ENCODE measurements around the gene LMNA. TPM values are rescaled to one million over a fixed set of nuclear protein-coding genes. Genes with fewer than 3 reads are reported as not detected.
A peak's percentile ranks its signal among the peaks of the same experiment; 100 is the strongest.
"Not testable (repeated sequence)": the region's sequence is repeated elsewhere in the genome, so short reads cannot be mapped to it uniquely, and the experiment has no call there.

The LMNA gene
- polyA plus RNA-seq, 1 donor = 138 TPM

DNA sequence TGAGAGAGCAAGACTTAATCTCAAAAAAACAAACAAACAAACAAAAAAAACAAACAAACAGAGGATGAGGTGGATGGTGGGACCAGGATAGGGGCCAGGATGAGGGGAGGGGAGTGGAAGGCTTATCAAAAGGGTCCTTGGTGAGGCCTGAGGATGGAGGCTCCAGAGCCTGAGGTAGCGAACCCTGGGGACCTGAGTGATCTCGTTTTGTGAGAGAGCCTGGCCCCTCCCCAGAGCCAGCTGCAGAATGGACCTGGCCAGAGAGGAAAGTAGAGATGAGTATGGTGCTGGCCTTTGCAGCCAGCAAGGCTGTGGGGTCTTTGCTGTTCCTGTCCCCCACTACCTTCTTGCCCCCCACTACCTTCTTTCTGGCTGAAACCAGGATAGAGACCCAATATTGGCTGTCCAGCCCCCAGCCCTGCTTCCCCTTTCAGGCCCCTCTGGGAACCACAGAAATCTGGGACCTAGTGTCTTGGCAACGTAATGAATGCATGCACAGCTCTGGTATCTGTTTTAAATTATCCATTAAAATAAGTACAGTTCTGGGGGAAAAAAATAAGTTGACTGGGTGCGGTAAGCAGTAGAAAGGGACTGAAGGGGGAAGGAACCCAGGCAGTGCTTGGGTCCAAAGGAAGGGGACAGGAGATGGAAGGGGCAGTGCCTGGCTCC, 1.1 kb upstream of the LMNA start:
- DNase-seq = no peak
- H3K4me1 ChIP-seq (ENCODE audit: control insufficient read depth, insufficient read depth, low read length) = peaks cover 33% of the 10 kb centered on the region

DNA sequence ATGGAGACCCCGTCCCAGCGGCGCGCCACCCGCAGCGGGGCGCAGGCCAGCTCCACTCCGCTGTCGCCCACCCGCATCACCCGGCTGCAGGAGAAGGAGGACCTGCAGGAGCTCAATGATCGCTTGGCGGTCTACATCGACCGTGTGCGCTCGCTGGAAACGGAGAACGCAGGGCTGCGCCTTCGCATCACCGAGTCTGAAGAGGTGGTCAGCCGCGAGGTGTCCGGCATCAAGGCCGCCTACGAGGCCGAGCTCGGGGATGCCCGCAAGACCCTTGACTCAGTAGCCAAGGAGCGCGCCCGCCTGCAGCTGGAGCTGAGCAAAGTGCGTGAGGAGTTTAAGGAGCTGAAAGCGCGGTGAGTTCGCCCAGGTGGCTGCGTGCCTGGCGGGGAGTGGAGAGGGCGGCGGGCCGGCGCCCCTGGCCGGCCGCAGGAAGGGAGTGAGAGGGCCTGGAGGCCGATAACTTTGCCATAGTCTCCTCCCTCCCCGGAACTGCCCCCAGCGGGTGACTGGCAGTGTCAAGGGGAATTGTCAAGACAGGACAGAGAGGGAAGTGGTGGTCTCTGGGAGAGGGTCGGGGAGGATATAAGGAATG, 505 bp downstream of the LMNA start:
- no peaks in the 10 kb centered on the region for H3K9me3 ChIP-seq (ENCODE audit: control insufficient read depth, low read depth, low read length)
- H3K27me3 ChIP-seq (ENCODE audit: control insufficient read depth, insufficient read depth, low read length) = no peaks in the 10 kb centered on the region
- no CpG with 5 or more reads among the region's 49 CpGs for WGBS (ENCODE audit: insufficient coverage, low lambda C conversion rate)
- H3K36me3 ChIP-seq (ENCODE audit: control insufficient read depth, insufficient read depth, low read length) = peaks cover under 1% of the 10 kb centered on the region
- peak overlapping the region; percentile 68 for H3K27ac ChIP-seq (ENCODE audit: low read length)
- peak in 1 of 2 donors; percentile 51 for DNase-seq
- H3K4me3 ChIP-seq (ENCODE audit: low read length) = peak overlapping the region; percentile 99
- peaks cover 47% of the 10 kb centered on the region for H3K4me1 ChIP-seq (ENCODE audit: control insufficient read depth, insufficient read depth, low read length)

More for the DNA sequence above, 1.1 kb upstream of the LMNA start:
- Histone ChIP-seq H3K36me3 (ENCODE audit: control insufficient read depth, insufficient read depth, low read length) (no peaks in the 10 kb centered on the region), H3K4me3 (ENCODE audit: low read length) (no peak overlapping the region), H3K9me3 (ENCODE audit: control insufficient read depth, low read depth, low read length) (no peaks in the 10 kb centered on the region), H3K27ac (ENCODE audit: low read length) (peak overlapping the region; percentile 68), H3K27me3 (ENCODE audit: control insufficient read depth, insufficient read depth, low read length) (no peaks in the 10 kb centered on the region)
- no CpG with 5 or more reads among the region's 4 CpGs for WGBS (ENCODE audit: insufficient coverage, low lambda C conversion rate)

DNA sequence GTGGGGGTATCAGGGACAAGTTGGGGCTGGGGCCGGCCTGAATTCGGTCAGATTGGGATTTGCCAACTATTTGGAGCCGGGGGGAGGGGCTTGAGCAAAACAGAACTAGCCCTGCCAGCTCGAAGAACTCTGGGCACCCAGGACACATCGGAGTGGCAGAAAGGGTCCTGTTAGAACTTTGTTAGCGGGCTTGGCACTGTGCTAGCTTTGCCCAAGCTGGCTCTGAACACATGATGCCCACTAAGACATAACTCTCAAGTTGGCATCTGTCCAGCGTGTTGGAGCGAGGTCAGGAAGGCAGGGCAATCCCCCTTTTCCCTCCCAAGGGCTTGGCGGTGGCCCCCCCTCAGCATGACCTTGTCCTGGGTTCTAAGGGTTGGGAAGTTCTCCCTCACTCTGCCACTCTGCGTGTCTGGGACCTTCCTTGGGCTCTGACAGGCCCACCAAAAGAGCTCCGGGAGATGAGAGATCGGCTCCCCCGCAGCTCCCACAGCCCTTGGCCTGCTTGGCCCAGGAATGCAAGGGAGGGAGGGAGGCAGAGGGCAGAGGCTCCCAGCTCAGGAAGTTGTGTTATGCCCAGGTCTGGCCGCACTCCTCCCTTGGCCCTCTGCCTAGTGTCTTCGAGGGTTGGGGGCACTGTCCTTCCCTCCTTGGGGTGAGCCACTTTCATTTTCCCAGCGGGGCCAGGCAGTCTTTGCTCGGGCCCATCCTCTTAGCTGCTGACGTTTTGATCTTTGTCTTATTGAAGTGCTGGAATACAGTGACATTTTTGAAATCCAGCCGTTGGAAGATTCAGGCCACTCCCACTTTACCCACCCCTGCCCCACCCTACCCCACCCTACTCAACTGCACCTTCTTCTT, 1.2 kb downstream of the LMNA start:
- H3K4me1 ChIP-seq (ENCODE audit: control insufficient read depth, insufficient read depth, low read length) = peaks cover 54% of the 10 kb centered on the region

DNA sequence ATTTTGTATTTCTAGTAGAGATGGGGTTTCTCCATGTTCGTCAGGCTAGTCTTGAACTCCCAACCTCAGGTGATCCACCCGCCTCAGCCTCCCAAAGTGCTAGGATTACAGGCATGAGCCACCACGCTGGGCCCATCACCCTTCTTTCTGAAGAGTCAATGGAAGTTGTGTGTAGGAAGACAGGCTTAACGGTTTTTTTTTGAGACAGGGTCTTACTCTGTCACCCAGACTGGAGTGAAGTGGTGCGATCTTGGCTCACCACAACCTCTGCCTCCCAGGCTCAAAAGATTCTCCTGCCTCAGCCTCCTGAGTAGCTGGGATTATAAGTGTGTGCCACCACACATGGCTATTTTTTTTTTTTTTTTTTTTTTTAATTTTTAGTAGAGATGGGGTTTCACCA, 2.2 kb downstream of the LMNA start:
- Histone ChIP-seq H3K36me3 (ENCODE audit: control insufficient read depth, insufficient read depth, low read length) (peaks cover 13% of the 10 kb centered on the region), H3K4me1 (ENCODE audit: control insufficient read depth, insufficient read depth, low read length) (peaks cover 62% of the 10 kb centered on the region), H3K4me3 (ENCODE audit: low read length) (peak overlapping the region; percentile 99), H3K27ac (ENCODE audit: low read length) (peak overlapping the region; percentile 68)
- H3K9me3 ChIP-seq (ENCODE audit: control insufficient read depth, low read depth, low read length); H3K27me3 ChIP-seq (ENCODE audit: control insufficient read depth, insufficient read depth, low read length); DNase-seq: not testable (repeated sequence)
- WGBS (ENCODE audit: insufficient coverage, low lambda C conversion rate) = no CpG with 5 or more reads among the region's 5 CpGs

More for the DNA sequence above, 1.2 kb downstream of the LMNA start:
- WGBS (ENCODE audit: insufficient coverage, low lambda C conversion rate) = no CpG with 5 or more reads among the region's 19 CpGs
- peaks cover 7% of the 10 kb centered on the region for H3K36me3 ChIP-seq (ENCODE audit: control insufficient read depth, insufficient read depth, low read length)
- peak in 1 of 2 donors; percentile 77 for DNase-seq
- H3K27ac ChIP-seq (ENCODE audit: low read length) = peak overlapping the region; percentile 68
- H3K4me3 ChIP-seq (ENCODE audit: low read length) = peak overlapping the region; percentile 99
- H3K27me3 ChIP-seq (ENCODE audit: control insufficient read depth, insufficient read depth, low read length) = no peaks in the 10 kb centered on the region
- H3K9me3 ChIP-seq (ENCODE audit: control insufficient read depth, low read depth, low read length) = no peaks in the 10 kb centered on the region

DNA sequence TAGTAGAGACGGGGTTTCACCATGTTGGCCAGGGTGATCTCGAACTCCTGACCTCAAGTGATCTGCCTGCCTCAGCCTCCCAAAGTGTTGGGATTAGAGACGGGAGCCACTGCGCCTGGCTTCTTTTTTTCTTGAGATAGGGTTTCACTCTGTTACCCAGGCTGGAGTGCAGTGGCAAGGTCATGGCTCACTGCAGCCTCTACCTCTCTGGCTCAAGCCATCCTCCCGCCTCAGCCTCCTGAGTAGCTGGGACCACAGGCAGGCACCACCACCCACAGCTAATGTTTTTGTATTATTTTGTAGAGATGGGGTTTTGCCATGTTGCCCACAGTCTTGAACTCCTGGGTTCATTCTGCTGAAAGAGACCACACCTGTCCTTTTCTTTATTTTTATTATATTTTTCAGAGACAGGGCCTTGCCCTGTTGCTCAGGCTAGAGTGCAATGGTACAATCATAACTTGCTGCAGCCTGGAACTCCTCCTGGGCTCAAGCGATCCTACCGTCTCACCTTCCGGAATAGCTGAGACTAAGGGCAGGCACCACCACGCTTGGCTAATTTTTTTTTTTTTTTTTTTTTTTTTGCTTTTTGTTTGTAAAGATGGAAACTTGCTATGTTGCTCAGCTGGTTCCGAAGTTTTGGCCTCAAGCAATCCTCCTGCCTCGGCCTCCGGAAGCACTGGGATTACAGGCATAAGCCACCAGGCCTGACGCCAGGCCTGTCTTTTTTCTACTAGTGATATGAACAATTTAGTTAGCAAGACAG, 3.1 kb downstream of the LMNA start:
- Histone ChIP-seq H3K36me3 (ENCODE audit: control insufficient read depth, insufficient read depth, low read length) (peaks cover 13% of the 10 kb centered on the region), H3K4me1 (ENCODE audit: control insufficient read depth, insufficient read depth, low read length) (peaks cover 71% of the 10 kb centered on the region), H3K27me3 (ENCODE audit: control insufficient read depth, insufficient read depth, low read length) (no peaks in the 10 kb centered on the region), H3K27ac (ENCODE audit: low read length) (peak overlapping the region; percentile 68), H3K4me3 (ENCODE audit: low read length) (peak overlapping the region; percentile 16), H3K9me3 (ENCODE audit: control insufficient read depth, low read depth, low read length) (no peaks in the 10 kb centered on the region)
- no peak for DNase-seq
- 60% methylated on average over 2 of the region's 13 CpGs for WGBS (ENCODE audit: insufficient coverage, low lambda C conversion rate)

DNA sequence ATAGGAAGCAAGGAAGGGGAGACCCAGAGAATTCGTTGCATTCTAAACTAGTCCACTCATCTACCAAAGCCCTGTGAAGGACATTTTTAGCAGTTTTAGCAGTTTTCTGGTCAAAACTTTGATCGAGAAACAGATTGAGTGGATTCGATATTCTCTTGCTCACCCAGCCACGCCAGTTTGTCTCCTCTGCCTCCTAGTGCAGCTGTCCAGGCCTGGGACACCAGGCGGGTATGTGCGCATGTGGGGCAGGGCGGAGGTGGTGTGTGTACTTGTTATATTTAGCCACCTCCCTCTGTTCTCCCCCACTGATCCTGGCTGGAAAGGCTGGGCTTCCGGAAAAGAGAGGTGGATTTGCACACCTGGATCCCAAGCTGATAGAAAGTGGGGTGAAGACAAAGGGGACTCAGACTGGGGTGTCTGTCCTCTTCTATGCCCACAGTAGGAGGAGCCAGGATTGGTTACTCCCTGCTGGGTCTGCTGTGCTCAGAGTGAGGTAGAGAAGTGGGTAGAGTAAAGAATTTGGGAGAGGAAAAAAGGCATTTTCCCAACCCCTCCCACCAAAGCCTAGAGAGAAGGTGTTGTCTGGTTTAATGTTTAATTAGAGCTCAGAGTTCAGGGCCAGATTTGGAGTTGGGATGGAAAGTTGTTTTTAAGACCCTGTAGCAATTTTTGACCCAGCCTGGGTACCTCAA, 3.8 kb downstream of the LMNA start:
- H3K36me3 ChIP-seq (ENCODE audit: control insufficient read depth, insufficient read depth, low read length) = peaks cover 13% of the 10 kb centered on the region
- peak overlapping the region; percentile 68 for H3K27ac ChIP-seq (ENCODE audit: low read length)
- peaks cover 77% of the 10 kb centered on the region for H3K4me1 ChIP-seq (ENCODE audit: control insufficient read depth, insufficient read depth, low read length)
- H3K9me3 ChIP-seq (ENCODE audit: control insufficient read depth, low read depth, low read length) = no peaks in the 10 kb centered on the region
- peak overlapping the region; percentile 16 for H3K4me3 ChIP-seq (ENCODE audit: low read length)
- peak in 1 of 2 donors; percentile 85 for DNase-seq
- H3K27me3 ChIP-seq (ENCODE audit: control insufficient read depth, insufficient read depth, low read length) = no peaks in the 10 kb centered on the region
- WGBS (ENCODE audit: insufficient coverage, low lambda C conversion rate) = no CpG with 5 or more reads among the region's 8 CpGs

DNA sequence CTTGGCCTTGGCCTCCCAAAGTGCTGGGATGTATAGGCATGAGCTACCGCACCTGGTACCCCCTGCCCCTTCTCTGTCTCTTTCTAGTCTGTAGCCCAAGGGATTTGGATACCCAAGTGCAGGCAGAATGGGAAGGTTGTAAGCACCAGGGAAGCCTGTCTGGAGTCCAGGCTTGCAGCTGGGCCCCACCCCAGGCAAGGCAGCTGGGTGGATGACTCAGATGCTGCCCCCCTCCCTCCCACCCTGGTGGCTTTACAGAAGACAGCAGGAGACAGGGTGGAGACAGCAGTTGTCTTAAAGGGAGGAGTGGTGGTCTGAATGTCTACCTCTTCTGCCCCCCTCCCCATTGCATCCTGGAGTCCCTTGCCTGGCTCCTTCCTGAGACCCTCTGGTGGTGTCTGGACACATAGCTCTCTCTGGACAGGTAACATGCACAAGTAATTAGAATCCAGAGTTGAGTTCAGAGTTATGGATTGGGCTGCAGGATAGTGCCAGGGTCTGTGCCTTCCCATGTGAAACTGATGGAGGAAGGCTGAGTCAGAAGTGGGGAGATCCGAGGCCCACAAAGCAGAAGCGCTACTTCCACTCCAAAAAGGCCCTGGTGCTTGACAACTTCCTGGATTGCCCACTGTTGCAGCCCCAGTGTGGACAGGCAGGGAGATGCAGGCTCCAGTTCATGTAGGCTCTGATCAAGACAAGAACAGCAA, 5.1 kb downstream of the LMNA start:
- H3K36me3 ChIP-seq (ENCODE audit: control insufficient read depth, insufficient read depth, low read length) = peaks cover 13% of the 10 kb centered on the region
- peaks cover 77% of the 10 kb centered on the region for H3K4me1 ChIP-seq (ENCODE audit: control insufficient read depth, insufficient read depth, low read length)
- DNase-seq = peak in 1 of 2 donors; percentile 70
- H3K4me3 ChIP-seq (ENCODE audit: low read length) = no peak overlapping the region
- H3K27me3 ChIP-seq (ENCODE audit: control insufficient read depth, insufficient read depth, low read length) = no peaks in the 10 kb centered on the region
- no peaks in the 10 kb centered on the region for H3K9me3 ChIP-seq (ENCODE audit: control insufficient read depth, low read depth, low read length)
- H3K27ac ChIP-seq (ENCODE audit: low read length) = peak overlapping the region; percentile 19
- WGBS (ENCODE audit: insufficient coverage, low lambda C conversion rate) = no CpG with 5 or more reads among the region's 3 CpGs

DNA sequence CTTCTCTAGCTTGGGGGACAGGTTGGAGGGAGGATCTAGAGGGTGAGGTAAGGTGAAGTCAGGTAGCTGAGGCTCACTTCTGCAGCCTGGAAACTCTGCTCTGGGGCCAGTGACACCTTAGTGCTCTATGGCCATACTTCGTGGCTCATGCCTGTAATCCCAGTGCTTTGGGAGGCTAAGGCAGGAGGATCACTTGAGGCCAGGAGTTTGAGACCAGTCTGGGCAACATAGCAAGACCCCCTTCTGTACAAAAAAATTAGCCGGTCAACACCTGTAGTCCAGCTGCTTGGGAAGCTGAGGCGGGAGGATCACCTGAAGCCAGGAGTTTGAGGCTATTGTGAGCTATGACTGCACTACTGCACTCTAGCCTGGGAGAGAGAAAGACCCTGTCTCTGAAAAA, 5.8 kb downstream of the LMNA start:
- peaks cover 13% of the 10 kb centered on the region for H3K36me3 ChIP-seq (ENCODE audit: control insufficient read depth, insufficient read depth, low read length)
- H3K27me3 ChIP-seq (ENCODE audit: control insufficient read depth, insufficient read depth, low read length) = no peaks in the 10 kb centered on the region
- H3K4me3 ChIP-seq (ENCODE audit: low read length) = no peak overlapping the region
- H3K4me1 ChIP-seq (ENCODE audit: control insufficient read depth, insufficient read depth, low read length) = peaks cover 81% of the 10 kb centered on the region
- H3K9me3 ChIP-seq (ENCODE audit: control insufficient read depth, low read depth, low read length) = no peaks in the 10 kb centered on the region
- peak overlapping the region; percentile 19 for H3K27ac ChIP-seq (ENCODE audit: low read length)
- DNase-seq = no peak
- no CpG with 5 or more reads among the region's 3 CpGs for WGBS (ENCODE audit: insufficient coverage, low lambda C conversion rate)

DNA sequence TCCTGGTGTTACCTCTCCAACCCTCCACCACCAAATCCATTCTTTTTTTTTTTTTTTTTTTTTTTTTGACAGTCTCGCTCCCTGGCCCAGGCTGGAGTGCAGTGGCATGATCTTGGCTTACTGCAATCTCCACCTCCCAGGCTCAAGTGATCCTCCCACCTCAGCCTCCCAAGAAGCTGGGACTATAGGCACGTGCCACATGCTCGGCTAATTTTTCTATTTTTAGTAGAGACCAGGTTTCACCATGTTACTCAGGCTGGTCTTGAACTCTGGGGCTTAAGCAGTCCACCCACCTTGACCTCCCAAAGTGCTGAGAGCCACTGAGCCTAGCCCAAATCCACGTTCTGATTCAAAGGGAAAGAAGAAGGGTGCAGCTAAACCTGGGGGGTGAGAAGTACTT, 6.5 kb downstream of the LMNA start:
- not testable (repeated sequence) for H3K4me3 ChIP-seq (ENCODE audit: low read length); H3K27ac ChIP-seq (ENCODE audit: low read length); DNase-seq; H3K9me3 ChIP-seq (ENCODE audit: control insufficient read depth, low read depth, low read length); H3K27me3 ChIP-seq (ENCODE audit: control insufficient read depth, insufficient read depth, low read length)
- Histone ChIP-seq H3K4me1 (ENCODE audit: control insufficient read depth, insufficient read depth, low read length) (peaks cover 83% of the 10 kb centered on the region), H3K36me3 (ENCODE audit: control insufficient read depth, insufficient read depth, low read length) (peaks cover 13% of the 10 kb centered on the region)
- WGBS (ENCODE audit: insufficient coverage, low lambda C conversion rate) = no CpG with 5 or more reads among the region's 4 CpGs
